ENCODE data around the gene HDAC9. TPM values are rescaled to one million over a fixed set of nuclear protein-coding genes. Genes with fewer than 3 reads are reported as not detected.

The HDAC9 gene
- polyA plus RNA-seq, 3 donors = 41.7 to 51.2 (median 44.2) TPM

- DNase-seq = peak in 1 of 3 donors; percentile 11
- no CpG with 5 or more reads among the region's 5 CpGs for WGBS (ENCODE audit: insufficient coverage)
- intact Hi-C loops (cut with micrococcal nuclease) = no loop called here
- Mint-ChIP-seq H3K27me3 (ENCODE audit: low read depth in 3 of 3) (peaks cover 0 to 1% (median 0%) of the 10 kb centered on the region in 3 donors), H3K4me3 (no peak overlapping the region), H3K4me1 (peaks cover 26% of the 10 kb centered on the region), H3K36me3 (peaks cover 6 to 8% of the 10 kb centered on the region in 2 donors), H3K9me3 (no peaks in the 10 kb centered on the region), H3K27ac (peak overlapping the region in 4 of 7 donors; percentile 23 to 70 (median 57))
- H3K27me3 ChIP-seq (ENCODE audit: control insufficient read depth in 2 of 2, insufficient read depth in 2 of 2, low read length in 2 of 2) = no peaks in the 10 kb centered on the region
- no peak overlapping the region for H3K9ac ChIP-seq (ENCODE audit: insufficient read depth, low read length, poor library complexity, severe bottlenecking)
- no peak for TF ChIP-seq CTCF (IDR thresholded peaks at IDR 0.05)
- H3K9me3 ChIP-seq (replicated peaks in 1 of 2; ENCODE audit: control insufficient read depth in 1 of 2, insufficient read depth in 1 of 2, low read length in 2 of 2) = no peaks in the 10 kb centered on the region
- peak overlapping the region in 1 of 2 donors; percentile 51 for H3K27ac ChIP-seq (ENCODE audit: low read depth in 1 of 2, low read length in 2 of 2)
- H3K36me3 ChIP-seq (replicated peaks in 1 of 2; ENCODE audit: control insufficient read depth in 1 of 2, insufficient read depth in 2 of 2, low read length in 2 of 2) = no peaks in the 10 kb centered on the region
- peaks cover 75% of the 10 kb centered on the region for H4K20me1 ChIP-seq (ENCODE audit: insufficient read depth, low read length)
- H3K4me3 ChIP-seq (replicated peaks in 1 of 3; ENCODE audit: low read depth in 2 of 3, low read length in 3 of 3) = no peak overlapping the region
- H2AFZ ChIP-seq (ENCODE audit: insufficient read depth, low read depth, low read length, poor library complexity, severe bottlenecking) = no peak overlapping the region
- H3K79me2 ChIP-seq (ENCODE audit: insufficient read depth, low read length) = peaks cover 88% of the 10 kb centered on the region
- no peak overlapping the region for H3K4me2 ChIP-seq (replicated peaks; ENCODE audit: extremely low read depth, low read length, poor library complexity, severe bottlenecking)
- peaks cover 5 to 11% of the 10 kb centered on the region in 2 donors for H3K4me1 ChIP-seq (ENCODE audit: control insufficient read depth in 1 of 2, insufficient read depth in 2 of 2, low read length in 2 of 2)
Observed at GRCh38 chr7:18459484-18460245, 35.9 kb upstream of the HDAC9 start.

- Mint-ChIP-seq H3K4me1 (peaks cover 28% of the 10 kb centered on the region), H3K36me3 (peaks cover 4 to 8% of the 10 kb centered on the region in 2 donors), H3K27ac (no peak overlapping the region), H3K27me3 (ENCODE audit: low read depth in 3 of 3) (peaks cover 0 to 2% (median 1%) of the 10 kb centered on the region in 3 donors), H3K4me3 (no peak overlapping the region), H3K9me3 (no peaks in the 10 kb centered on the region)
- intact Hi-C loops (cut with micrococcal nuclease) = no loop called here
- TF ChIP-seq CTCF (IDR thresholded peaks at IDR 0.05) = no peak
- no peak overlapping the region for H3K27ac ChIP-seq (ENCODE audit: low read depth in 1 of 2, low read length in 2 of 2)
- H3K79me2 ChIP-seq (ENCODE audit: insufficient read depth, low read length) = peaks cover 93% of the 10 kb centered on the region
- WGBS (ENCODE audit: insufficient coverage) = no CpG with 5 or more reads among the region's 3 CpGs
- no peak overlapping the region for H3K4me3 ChIP-seq (replicated peaks in 1 of 3; ENCODE audit: low read depth in 2 of 3, low read length in 3 of 3)
- no peak for DNase-seq
- H3K9me3 ChIP-seq (replicated peaks in 1 of 2; ENCODE audit: control insufficient read depth in 1 of 2, insufficient read depth in 1 of 2, low read length in 2 of 2) = no peaks in the 10 kb centered on the region
- no peak overlapping the region for H3K9ac ChIP-seq (ENCODE audit: insufficient read depth, low read length, poor library complexity, severe bottlenecking)
- no peaks in the 10 kb centered on the region for H3K27me3 ChIP-seq (ENCODE audit: control insufficient read depth in 2 of 2, insufficient read depth in 2 of 2, low read length in 2 of 2)
- no peaks in the 10 kb centered on the region for H3K36me3 ChIP-seq (replicated peaks in 1 of 2; ENCODE audit: control insufficient read depth in 1 of 2, insufficient read depth in 2 of 2, low read length in 2 of 2)
- no peak overlapping the region for H2AFZ ChIP-seq (ENCODE audit: insufficient read depth, low read depth, low read length, poor library complexity, severe bottlenecking)
- peaks cover 80% of the 10 kb centered on the region for H4K20me1 ChIP-seq (ENCODE audit: insufficient read depth, low read length)
- H3K4me2 ChIP-seq (replicated peaks; ENCODE audit: extremely low read depth, low read length, poor library complexity, severe bottlenecking) = no peak overlapping the region
- peaks cover 8 to 20% of the 10 kb centered on the region in 2 donors for H3K4me1 ChIP-seq (ENCODE audit: control insufficient read depth in 1 of 2, insufficient read depth in 2 of 2, low read length in 2 of 2)
Observed at GRCh38 chr7:18461785-18462467, 33.6 kb upstream of the HDAC9 start.
